Stimulated activated CD8-positive, alpha-beta memory T cell treated with anti-CD3 and anti-CD28 coated beads, Interleukin-2, amount 100 ng/mL, for 1 hour (primary cell): Measurements from ENCODE around the gene TMOD2.

Experiments
- DNase-seq, 2 donors: peaks; one replicate each; pipeline ENCODE4 v3.0.0-alpha.2; 2020; ENCODE audit warnings: low read depth in 2 of 2

TMOD2 gene

DNA sequence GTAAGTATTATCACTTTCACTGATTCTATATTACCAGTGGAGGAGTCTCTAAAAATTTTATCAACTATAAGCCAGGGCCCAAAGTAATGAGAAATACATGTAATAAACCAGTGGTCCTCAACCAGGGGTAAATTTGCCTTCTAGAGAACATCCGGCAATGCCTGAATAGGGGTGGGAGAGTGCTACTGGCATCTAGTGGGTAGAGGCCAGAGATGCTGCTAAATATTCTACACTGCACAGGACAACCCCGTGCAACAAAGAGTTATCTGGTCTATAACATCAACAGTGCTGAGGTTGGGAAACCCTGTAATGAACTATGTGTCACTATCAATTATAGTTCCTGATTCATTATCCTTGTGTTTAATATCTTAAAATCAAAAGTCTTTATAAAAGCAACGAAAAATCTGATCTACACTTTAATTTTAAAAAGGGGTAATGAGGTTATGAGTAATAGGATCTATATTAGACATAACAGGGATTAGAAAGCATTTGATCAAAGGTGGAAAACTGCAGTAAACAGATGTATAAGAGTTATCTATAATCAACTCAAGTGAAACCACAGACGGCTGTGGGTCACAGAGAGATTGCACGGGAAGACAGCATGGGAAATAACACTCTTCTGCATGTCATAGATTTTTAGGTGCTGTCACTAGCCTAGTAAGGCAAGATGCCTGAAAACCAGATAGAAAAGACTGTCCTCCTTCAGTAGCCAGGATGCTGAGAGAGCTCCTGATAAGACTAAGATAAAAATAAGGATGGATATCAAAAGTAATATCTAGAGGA, 16.0 kb upstream of the TMOD2 start:
- DNase-seq, result no peak

DNA sequence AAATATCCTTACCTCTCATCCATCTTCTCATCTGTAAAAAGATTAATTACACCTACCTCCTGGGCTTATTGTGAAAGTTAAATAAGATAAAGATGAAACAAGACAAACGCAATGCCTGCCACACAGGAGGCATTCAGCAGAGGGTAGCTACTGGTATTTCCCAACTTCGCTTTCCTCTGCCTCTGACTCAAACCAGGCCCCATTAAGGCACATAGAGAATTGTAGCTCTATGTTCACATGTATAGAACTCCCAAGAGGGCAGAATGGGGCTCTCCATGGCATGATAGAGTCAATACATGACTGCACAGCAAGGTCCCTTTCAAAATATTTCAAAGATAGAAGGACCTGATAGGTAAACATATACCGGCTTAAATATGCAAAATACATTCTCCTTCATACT, 15.3 kb upstream of the TMOD2 start:
- DNase-seq, result no peak

- peak in 1 of 2 donors; percentile 30 for DNase-seq
Measured at GRCh38 chr15:51736751-51737521, 14.5 kb upstream of the TMOD2 start.

DNA sequence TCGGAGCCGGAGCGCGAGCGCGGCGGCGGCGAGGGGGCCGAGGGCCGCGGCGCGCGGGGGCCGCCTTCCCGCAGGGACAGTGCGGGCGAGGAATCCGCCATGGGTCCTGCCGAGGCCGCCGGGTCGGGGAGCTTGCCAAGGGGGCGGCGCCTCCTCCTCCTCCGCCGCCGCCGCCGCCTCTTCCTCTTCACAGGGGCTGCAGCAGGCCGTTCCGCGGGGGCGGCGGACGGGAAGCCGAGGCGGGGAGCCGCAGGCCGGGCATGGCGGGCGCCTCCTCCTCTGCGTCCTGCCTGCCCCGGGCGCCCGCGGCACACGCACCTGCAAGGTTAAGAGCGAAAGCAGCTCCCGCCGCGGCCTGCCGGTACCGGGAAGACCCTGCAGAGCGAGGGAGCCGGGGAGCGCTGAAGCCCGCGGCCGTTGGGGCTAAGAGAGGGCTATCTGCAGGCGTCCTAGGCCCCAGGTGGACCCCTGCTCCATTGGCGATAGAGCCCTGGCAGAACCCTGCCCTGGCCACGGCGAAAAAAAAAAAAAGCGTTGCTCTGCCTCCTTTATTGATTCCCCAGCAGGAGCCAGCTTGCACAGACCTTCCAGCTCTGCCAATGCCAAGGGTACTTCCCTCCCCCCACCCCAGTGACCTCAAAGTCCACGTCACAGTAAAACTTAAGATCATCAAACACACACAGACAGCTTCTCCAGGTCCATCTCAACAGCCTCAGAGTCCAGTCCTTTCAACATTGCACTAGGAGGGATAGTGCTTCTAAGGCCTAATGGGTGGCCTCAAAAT, 13.7 kb upstream of the TMOD2 start, which contains the start of gene LYSMD2:
Gene LYSMD2 (minus strand): TSS at position 134 of the 784 bp plus-strand sequence. CDS start 33 bp downstream, at position 101.
- peak; percentile 43 to 57 for DNase-seq

GRCh38 chr15:51738553-51738952, 12.8 kb upstream of the TMOD2 start:
- no peak for DNase-seq

DNA sequence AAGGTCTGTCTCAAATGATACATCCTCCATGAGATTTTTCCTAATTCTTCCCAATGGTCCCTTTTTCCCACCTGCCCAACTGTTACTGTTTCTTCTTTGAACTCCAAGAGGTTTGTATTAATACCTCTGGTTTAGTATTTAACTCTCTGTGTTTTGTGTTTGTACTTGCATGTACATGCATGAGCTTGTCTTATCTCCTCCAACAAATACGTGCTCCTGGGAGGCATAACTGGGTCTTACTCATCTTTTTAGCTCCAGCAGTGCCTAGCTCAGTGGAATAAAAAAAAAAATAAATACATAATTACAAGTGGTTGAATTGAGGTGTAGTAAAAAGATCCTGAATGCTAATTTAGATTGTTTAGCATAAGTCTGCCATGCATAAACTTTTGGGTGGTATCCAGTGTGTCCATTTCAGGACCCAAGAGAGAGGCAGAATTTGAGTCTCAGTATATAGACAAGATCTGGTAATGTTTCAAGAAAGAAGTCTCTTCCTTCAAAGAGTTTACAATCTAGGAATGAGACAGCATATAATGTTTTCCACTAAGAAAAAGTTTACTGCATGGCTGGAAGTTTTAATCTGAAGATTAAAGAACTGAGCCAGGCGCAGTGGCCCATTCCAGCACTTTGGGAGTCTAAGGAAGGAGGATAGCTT, 12.2 kb upstream of the TMOD2 start:
- no peak for DNase-seq

DNA sequence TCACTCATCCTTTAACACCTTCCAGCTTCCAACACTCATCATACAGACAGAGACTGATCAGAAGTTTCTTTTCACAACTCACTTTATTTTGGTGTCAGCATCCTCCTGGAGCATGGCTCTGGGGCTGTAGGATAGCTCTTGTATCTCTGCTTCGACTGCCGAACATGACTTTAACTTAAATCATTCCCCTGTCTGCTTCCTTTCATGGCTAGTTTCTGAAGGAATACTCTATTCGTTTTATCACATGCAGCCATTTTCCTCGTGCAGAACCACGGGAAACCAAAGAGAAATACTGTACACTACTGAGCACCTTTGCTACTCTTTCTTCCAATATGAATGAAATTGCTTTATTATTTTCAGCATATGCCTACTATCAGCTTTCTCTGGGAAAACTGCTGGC, 2.1 kb upstream of the TMOD2 start:
- DNase-seq, result no peak

DNA sequence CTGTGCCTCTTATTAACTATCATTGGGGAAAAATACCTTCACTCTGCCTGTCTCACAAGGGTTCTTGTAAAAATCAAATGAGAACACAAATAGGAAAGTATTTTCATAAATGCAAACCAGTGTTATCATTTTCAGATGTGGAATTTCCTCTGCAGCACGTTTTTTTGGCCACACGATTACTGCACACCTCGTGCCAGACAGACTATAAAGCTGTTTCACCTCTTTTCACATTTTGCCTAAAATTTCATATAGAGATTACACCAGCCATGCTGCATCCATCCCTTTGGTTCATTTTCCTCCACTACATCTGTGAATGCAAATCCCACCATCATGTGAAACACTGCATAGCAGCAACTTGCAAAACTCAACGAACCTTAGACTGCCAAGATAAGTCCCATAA, 1.2 kb upstream of the TMOD2 start:
- no peak for DNase-seq

DNA sequence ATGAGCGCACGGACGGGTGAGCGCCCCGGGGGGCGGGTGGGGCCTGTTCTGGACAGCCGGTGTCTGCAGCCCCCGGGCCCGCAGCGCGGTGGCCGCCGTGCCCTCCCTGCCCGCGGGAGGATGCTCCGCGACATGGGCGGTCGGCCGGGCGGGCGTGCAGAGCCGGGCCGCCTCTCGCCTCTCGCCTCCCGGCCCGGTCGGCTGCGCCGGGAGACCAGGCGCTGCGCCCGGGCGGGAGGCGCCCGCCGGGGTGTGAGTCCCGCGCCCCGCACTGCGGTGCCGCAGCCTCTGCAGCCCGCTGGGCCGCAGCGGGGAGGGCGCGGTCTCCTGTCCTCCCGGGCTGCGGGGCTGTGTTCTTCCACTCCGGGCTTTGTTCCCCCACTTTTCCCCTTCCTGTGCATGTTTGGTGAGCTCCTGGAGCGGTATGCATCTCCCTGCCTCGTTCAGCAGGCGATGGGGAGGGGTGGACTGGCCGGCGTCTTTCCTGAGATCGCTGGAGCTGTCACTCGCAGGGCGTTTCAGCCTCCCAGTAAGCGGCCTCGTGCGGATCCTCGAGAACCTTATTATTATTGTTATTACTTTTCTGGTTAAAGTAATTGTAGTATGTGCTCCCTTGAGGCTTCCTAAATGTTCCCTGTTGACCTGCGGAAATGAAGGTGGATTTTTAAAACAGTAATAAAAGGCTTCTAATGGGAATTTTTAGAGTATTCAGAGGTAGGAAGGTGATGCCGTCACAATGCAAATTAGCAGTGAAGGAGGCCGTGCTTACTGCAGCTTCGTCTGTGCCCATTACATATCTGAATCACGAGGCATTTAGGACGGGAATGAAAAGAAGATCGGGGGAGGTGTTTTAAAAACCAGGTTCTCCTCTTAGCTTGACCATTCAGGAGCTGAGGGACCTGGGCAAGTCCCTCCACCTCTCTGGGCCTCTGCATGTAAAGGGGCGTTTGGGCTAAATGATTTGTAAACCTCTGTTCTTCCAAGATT, 593 bp downstream of the TMOD2 start:
- DNase-seq, result no peak

GRCh38 chr15:51752888-51753287, 1.5 kb downstream of the TMOD2 start:
- DNase-seq, result no peak

GRCh38 chr15:51754267-51754666, 2.9 kb downstream of the TMOD2 start:
- DNase-seq, result no peak

GRCh38 chr15:51755790-51756189, 4.4 kb downstream of the TMOD2 start:
- no peak for DNase-seq

- DNase-seq, result no peak
Measured at GRCh38 chr15:51756482-51756881, 5.1 kb downstream of the TMOD2 start.

DNA sequence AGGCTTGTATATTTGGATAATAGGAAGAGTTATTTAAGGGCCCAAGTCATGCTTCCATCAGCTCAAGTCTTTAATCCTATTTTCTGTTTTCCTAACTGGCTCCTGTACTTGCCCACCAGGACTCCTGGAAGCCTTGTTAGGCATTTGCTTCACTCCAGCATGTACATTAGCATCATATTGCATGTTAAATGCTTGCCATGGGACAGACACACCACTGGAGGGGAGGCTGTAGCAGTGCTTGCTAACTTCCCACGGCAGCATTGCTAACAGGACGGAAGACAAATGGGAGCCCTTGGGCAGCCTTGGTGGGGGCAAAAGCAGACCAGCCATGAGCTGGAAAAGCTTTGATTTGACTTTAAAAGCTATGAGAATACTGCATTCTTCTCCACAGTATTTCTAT, 6.1 kb downstream of the TMOD2 start:
- no peak for DNase-seq

DNA sequence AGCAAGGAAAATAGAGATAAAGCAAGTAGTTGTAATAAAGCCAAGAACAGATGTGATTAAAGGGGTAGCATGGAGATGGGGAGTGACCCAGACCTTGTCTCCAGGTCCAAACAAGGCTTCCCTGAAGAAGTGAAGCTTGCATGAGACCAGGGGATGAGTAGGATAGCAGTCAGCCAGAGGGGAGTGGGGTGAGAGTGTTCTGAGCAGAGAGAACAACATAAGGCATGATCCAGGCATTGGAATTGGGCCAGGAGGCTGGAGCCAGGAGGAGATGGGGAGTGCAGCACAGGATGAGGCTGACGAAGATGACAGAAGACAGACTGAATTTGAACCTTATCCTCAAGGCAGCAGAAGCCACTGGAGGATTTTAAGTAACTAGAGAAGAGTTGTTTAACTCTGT, 7.2 kb downstream of the TMOD2 start:
- DNase-seq, result no peak

- DNase-seq, result no peak
Measured at GRCh38 chr15:51759557-51760070, 8.2 kb downstream of the TMOD2 start.

- no peak for DNase-seq
Measured at GRCh38 chr15:51760805-51761204, 9.4 kb downstream of the TMOD2 start.

GRCh38 chr15:51765751-51766150, 14.4 kb downstream of the TMOD2 start:
- DNase-seq, result no peak

DNA sequence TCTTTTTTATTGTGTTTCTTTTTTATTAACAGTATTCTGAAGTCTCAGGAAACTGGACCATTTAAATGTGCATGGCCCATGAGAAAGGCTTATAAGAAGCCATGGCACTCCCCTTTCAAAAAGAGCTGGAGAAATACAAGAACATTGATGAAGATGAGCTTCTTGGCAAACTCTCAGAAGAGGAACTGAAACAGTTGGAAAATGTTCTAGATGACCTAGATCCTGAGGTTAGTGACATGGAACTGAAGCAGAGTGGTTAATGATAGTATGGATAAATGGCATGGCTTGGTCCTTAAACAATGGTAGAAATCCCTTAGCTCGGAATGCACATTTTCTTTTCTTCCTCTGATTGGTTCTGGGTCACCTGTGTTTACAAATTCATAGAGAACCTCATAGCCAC, 14.9 kb downstream of the TMOD2 start:
- DNase-seq, result no peak

- DNase-seq, result no peak
Measured at GRCh38 chr15:51768018-51768417, 16.6 kb downstream of the TMOD2 start.
